ENCODE data around the gene OLIG1. TPM values are rescaled to one million over a fixed set of nuclear protein-coding genes. Genes with fewer than 3 reads are reported as not detected.

OLIG1 gene
- total and polyA plus RNA-seq, 2 of the 8 experiments (the other 6 are each of a cell fraction or from before 2014, with no cell fraction given) = 0.65 to 1.2 TPM

DNA sequence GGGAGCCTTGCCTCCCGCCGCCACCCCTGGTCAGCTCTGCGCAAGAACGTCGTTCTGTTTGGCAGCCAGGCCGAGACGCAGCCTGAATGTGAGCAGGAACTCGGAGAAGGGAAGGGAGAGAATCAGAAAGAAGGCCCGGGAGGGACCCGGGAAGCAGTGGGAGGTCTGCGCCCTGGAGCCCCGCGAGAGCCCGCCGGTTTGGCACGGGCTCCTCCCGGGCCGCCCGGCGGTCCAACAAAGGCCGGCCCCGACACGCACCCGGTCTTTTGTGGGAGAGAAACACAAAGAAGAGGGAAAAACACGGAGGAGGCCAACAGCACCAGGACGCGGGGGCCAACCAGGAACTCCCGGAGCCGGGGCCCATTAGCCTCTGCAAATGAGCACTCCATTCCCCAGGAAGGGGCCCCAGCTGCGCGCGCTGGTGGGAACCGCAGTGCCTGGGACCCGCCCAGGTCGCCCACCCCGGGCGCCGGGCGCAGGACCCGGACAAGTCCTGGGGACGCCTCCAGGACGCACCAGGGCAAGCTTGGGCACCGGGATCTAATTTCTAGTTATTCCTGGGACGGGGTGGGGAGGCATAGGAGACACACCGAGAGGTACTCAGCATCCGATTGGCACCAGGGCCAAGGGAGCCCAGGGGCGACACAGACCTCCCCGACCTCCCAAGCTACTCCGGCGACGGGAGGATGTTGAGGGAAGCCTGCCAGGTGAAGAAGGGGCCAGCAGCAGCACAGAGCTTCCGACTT lies 46.9 kb upstream of the OLIG1 start (continued):
- peak; percentile 90 for TF ChIP-seq SUZ12 (IDR thresholded peaks at IDR 0.05; ENCODE audit: low read length)

Data from H1 (cell line).